Adrenal gland (tissue), 12 donors: ENCODE measurements around the gene EIF4G2. TPM values are rescaled to one million over a fixed set of nuclear protein-coding genes. Genes with fewer than 3 reads are reported as not detected.

ENCODE experiments used
- DNase-seq, 7 donors: peaks; one replicate each; pipeline ENCODE4 v3.0.0-alpha.2; 2019 to 2020
- H3K27ac ChIP-seq, 5 donors: fragments of 200-600 bp; sonication (generic) in 4 of 5; 1 replicate in 3 of 5; 2 replicates in 2 of 5; pipeline versions ENCODE4 v1.5.1 to v1.8.0; 2016 to 2020; ENCODE audit warnings: mild to moderate bottlenecking in 1 of 5
- H3K27me3 ChIP-seq: fragments of 200-600 bp; 2 replicates; pipeline ENCODE4 v1.8.0; 2021
- H3K36me3 ChIP-seq, 2 donors: fragments of 200-600 bp; replicated peaks in 1 of 2; 1 replicate in 1 of 2; 2 replicates in 1 of 2; pipeline versions ENCODE4 v1.5.1 to v1.8.0; 2018 to 2022
- H3K4me1 ChIP-seq, 2 donors: fragments of 200-600 bp; replicated peaks in 1 of 2; 1 replicate in 1 of 2; 2 replicates in 1 of 2; pipeline versions ENCODE4 v1.5.1 to v1.8.0; 2018 to 2021
- H3K4me3 ChIP-seq, 4 donors: fragments of 200-600 bp; sonication (generic) in 3 of 4; one replicate each; pipeline ENCODE4 v1.5.1; 2016 to 2018
- H3K9me3 ChIP-seq, 3 donors: fragments of 200-600 bp; sonication (generic) in 1 of 3; replicated peaks in 1 of 3; 1 replicate in 2 of 3; 2 replicates in 1 of 3; pipeline versions ENCODE4 v1.5.1 to v1.8.0; 2016 to 2021
- CTCF ChIP-seq, 6 experiments: fragments of 450-650 bp in 4 of 6; fragments of 200-600 bp in 2 of 6; sonication (generic) in 1 of 6; IDR thresholded peaks; 1 replicate in 5 of 6; 2 replicates in 1 of 6; pipeline versions ENCODE4 v1.5.1 to v1.8.0; 2016 to 2021; ENCODE audit warnings: antibody characterized with exemption in 6 of 6, mild to moderate bottlenecking in 2 of 6, moderate library complexity in 1 of 6
- POLR2A ChIP-seq, 2 donors: fragments of 450-650 bp; IDR thresholded peaks; one replicate each; pipeline ENCODE4 v1.6.1; 2017; ENCODE audit warnings: antibody characterized with exemption in 2 of 2, mild to moderate bottlenecking in 2 of 2, moderate library complexity in 1 of 2
- WGBS, 4 donors: extraction: QIAGEN DNeasy Blood & Tissue Kit in 2 of 4; methylation state at CpG; one replicate each; pipeline versions ENCODE4 v1.1.5 to v1.1.7; 2013 to 2017; 5-methylcytosine and 5-hydroxymethylcytosine counted together
- intact Hi-C, 2 donors: fragments of 100-400 bp; cut with DNase I; formaldehyde crosslinking; loops; one replicate each; pipeline versions ENCODE4 v1.14.1 to v1.15.0; 2022 to 2023
- polyA plus RNA-seq, 3 donors: library from polyadenylated mRNA; stranded (reverse); fragments of 200-250 nt in 2 of 3; fragments of 350-450 nt in 1 of 3; fragmentation: Illumina TruSeq in 1 of 3; extraction: RNeasy Lipid Tissue Mini Kit (QIAGEN cat#74804) in 1 of 3; gene quantifications; one replicate each; pipeline ENCODE4 v1.2.3, GENCODE V29; 2013 to 2014
- total RNA-seq, 9 donors: library from RNA; depleted of rRNA in 4 of 9; stranded (reverse); fragments of >200 nt in 4 of 9; fragments of 120-200 nt in 1 of 9; fragmentation: NEBNext Ultra II Directional in 1 of 9; extraction: Animal tissue kit (Norgen Biotek cat#: 25700) in 1 of 9; gene quantifications; one replicate each; pipeline versions ENCODE4 v1.1.0 to v1.2.4, GENCODE V29; 2013 to 2023
- donor health status: healthy with polysubstance abuse.
- donor health status: Bipolar disorder and iron deficiency.
- donor health status: DM: yes; HTN: yes; CAD: no.
- donor health status: DM: no; HTN: no; CAD: no.
- donor health status: DM: no; HTN: no; CAD: no.
- donor health status: DM: yes; HTN: yes; CAD: no.

EIF4G2 gene
- total and polyA plus RNA-seq, 12 donors: 114 to 1,085 (median 531) TPM

GRCh38 chr11:10857459-10857708 is 48.7 kb upstream of the EIF4G2 start:
- intact Hi-C loops: loop anchor here in 1 of 2 donors (5.0 kb wide), 1 partner anchor 50 kb away; the partner anchor contains the start of gene EIF4G2
- no peaks in the 10 kb centered on the region for H3K27me3 ChIP-seq
- peak overlapping the region; percentile 88 to 97 (median 95) for H3K27ac ChIP-seq

GRCh38 chr11:10856689-10857458 is 48.1 kb upstream of the EIF4G2 start:
- Histone ChIP-seq H3K36me3 (peaks cover 0 to 29% of the 10 kb centered on the region in 2 donors), H3K27me3 (no peaks in the 10 kb centered on the region), H3K27ac (peak overlapping the region; percentile 88 to 97 (median 95)), H3K4me3 (peak overlapping the region; percentile 68 to 99 (median 94)), H3K9me3 (no peaks in the 10 kb centered on the region), H3K4me1 (peaks cover 22 to 38% of the 10 kb centered on the region in 2 donors)
- 2 to 4% (median 3%) methylated on average over 17 of the region's 17 CpGs for WGBS, 4 donors
- peak in 5 of 7 donors; percentile 59 to 68 (median 66) for DNase-seq
- TF ChIP-seq CTCF (IDR thresholded peaks at IDR 0.05): no peak
- TF ChIP-seq POLR2A (IDR thresholded peaks at IDR 0.05): peak in 1 of 2 donors; percentile 37
- intact Hi-C loops: loop anchor here in 1 of 2 donors (5.0 kb wide), 1 partner anchor 50 kb away; the partner anchor contains the start of gene EIF4G2

More at GRCh38 chr11:10857459-10857708, 48.7 kb upstream of the EIF4G2 start:
- Histone ChIP-seq H3K4me3 (peak overlapping the region; percentile 68 to 99 (median 94)), H3K9me3 (no peaks in the 10 kb centered on the region), H3K4me1 (peaks cover 22 to 43% of the 10 kb centered on the region in 2 donors), H3K36me3 (peaks cover 0 to 29% of the 10 kb centered on the region in 2 donors)
- peak in 1 of 7 donors; percentile 65 for DNase-seq
- 0 to 1% (median 0%) methylated on average over 3 to 14 of the region's 14 CpGs for WGBS, 4 donors
- no peak for TF ChIP-seq CTCF (IDR thresholded peaks at IDR 0.05)
- no peak for TF ChIP-seq POLR2A (IDR thresholded peaks at IDR 0.05)

GRCh38 chr11:10855295-10855694 is 46.6 kb upstream of the EIF4G2 start:
- no peak overlapping the region for H3K4me3 ChIP-seq
- H3K36me3 ChIP-seq: peaks cover 0 to 29% of the 10 kb centered on the region in 2 donors
- DNase-seq: no peak
- no peaks in the 10 kb centered on the region for H3K27me3 ChIP-seq
- WGBS, 4 donors: 97 to 99% (median 98%) methylated on average over 2 of the region's 2 CpGs
- H3K4me1 ChIP-seq: peaks cover 22 to 37% of the 10 kb centered on the region in 2 donors
- no peaks in the 10 kb centered on the region for H3K9me3 ChIP-seq
- intact Hi-C loops: loop anchor here in 1 of 2 donors (5.0 kb wide), 1 partner anchor 48 kb away; the partner anchor contains the start of gene EIF4G2
- no peak overlapping the region for H3K27ac ChIP-seq
- TF ChIP-seq POLR2A (IDR thresholded peaks at IDR 0.05) (no peak), CTCF (IDR thresholded peaks at IDR 0.05) (no peak)

GRCh38 chr11:10847960-10848860 is 39.5 kb upstream of the EIF4G2 start:
- no peak for DNase-seq
- Histone ChIP-seq H3K27ac (no peak overlapping the region), H3K4me3 (no peak overlapping the region), H3K27me3 (no peaks in the 10 kb centered on the region), H3K9me3 (no peaks in the 10 kb centered on the region), H3K4me1 (no peaks in the 10 kb centered on the region), H3K36me3 (peaks cover 0 to 2% of the 10 kb centered on the region in 2 donors)
- TF ChIP-seq CTCF (IDR thresholded peaks at IDR 0.05): no peak
- no peak for TF ChIP-seq POLR2A (IDR thresholded peaks at IDR 0.05)
- intact Hi-C loops: no loop called here
- 93 to 97% (median 95%) methylated on average over 3 of the region's 3 CpGs for WGBS, 4 donors
